ENCODE results near the gene GAPT. TPM values are rescaled to one million over a fixed set of nuclear protein-coding genes. Genes with fewer than 3 reads are reported as not detected.

GAPT gene
- total and polyA plus RNA-seq, 3 donors from 2014 or later = 0.58 to 1.9 (median 0.62) TPM

- intact Hi-C loops (cut with DNase I; ENCODE audit: low total_unique reads) = no loop called here
- H3K36me3 ChIP-seq (ENCODE audit: low read depth, missing control alignments) = no peaks in the 10 kb centered on the region
- H3K4me3 ChIP-seq = no peak overlapping the region
- no peaks in the 10 kb centered on the region for H3K4me1 ChIP-seq
- no peaks in the 10 kb centered on the region for H3K27me3 ChIP-seq
- no peak for TF ChIP-seq POLR2A (IDR thresholded peaks at IDR 0.05)
- TF ChIP-seq CTCF (IDR thresholded peaks at IDR 0.05) = no peak
- H3K9me3 ChIP-seq = no peaks in the 10 kb centered on the region
- no peak for DNase-seq
- WGBS, 2 donors = 74 to 75% methylated on average over 3 of the region's 3 CpGs
- no peak overlapping the region for H3K27ac ChIP-seq
Measured at GRCh38 chr5:58504766-58505165, 13.5 kb downstream of the GAPT start.

- intact Hi-C loops (cut with DNase I; ENCODE audit: low total_unique reads) = no loop called here
- H3K27me3 ChIP-seq = no peaks in the 10 kb centered on the region
- WGBS, 2 donors = 77 to 84% methylated on average over 3 of the region's 3 CpGs
- H3K9me3 ChIP-seq = no peaks in the 10 kb centered on the region
- no peak for DNase-seq
- H3K4me3 ChIP-seq = no peak overlapping the region
- TF ChIP-seq POLR2A (IDR thresholded peaks at IDR 0.05) (no peak), CTCF (IDR thresholded peaks at IDR 0.05) (no peak)
- no peaks in the 10 kb centered on the region for H3K36me3 ChIP-seq (ENCODE audit: low read depth, missing control alignments)
- H3K4me1 ChIP-seq = no peaks in the 10 kb centered on the region
- no peak overlapping the region for H3K27ac ChIP-seq
Measured at GRCh38 chr5:58505502-58505901, 14.3 kb downstream of the GAPT start.

- TF ChIP-seq POLR2A (IDR thresholded peaks at IDR 0.05) (no peak), CTCF (IDR thresholded peaks at IDR 0.05) (no peak)
- H3K4me1 ChIP-seq = no peaks in the 10 kb centered on the region
- DNase-seq = no peak
- H3K27me3 ChIP-seq = no peaks in the 10 kb centered on the region
- H3K4me3 ChIP-seq = no peak overlapping the region
- no peak overlapping the region for H3K27ac ChIP-seq
- 74 to 76% methylated on average over 2 of the region's 2 CpGs for WGBS, 2 donors
- intact Hi-C loops (cut with DNase I; ENCODE audit: low total_unique reads) = no loop called here
- no peaks in the 10 kb centered on the region for H3K36me3 ChIP-seq (ENCODE audit: low read depth, missing control alignments)
- H3K9me3 ChIP-seq = no peaks in the 10 kb centered on the region
Measured at GRCh38 chr5:58505971-58506640, 14.9 kb downstream of the GAPT start.

- H3K4me1 ChIP-seq = no peaks in the 10 kb centered on the region
- intact Hi-C loops (cut with DNase I; ENCODE audit: low total_unique reads) = no loop called here
- no peak for DNase-seq
- no peaks in the 10 kb centered on the region for H3K36me3 ChIP-seq (ENCODE audit: low read depth, missing control alignments)
- H3K4me3 ChIP-seq = no peak overlapping the region
- TF ChIP-seq CTCF (IDR thresholded peaks at IDR 0.05) = no peak
- TF ChIP-seq POLR2A (IDR thresholded peaks at IDR 0.05) = no peak
- 68 to 74% methylated on average over 4 of the region's 4 CpGs for WGBS, 2 donors
- H3K27me3 ChIP-seq = no peaks in the 10 kb centered on the region
- H3K9me3 ChIP-seq = no peaks in the 10 kb centered on the region
- H3K27ac ChIP-seq = no peak overlapping the region
Measured at GRCh38 chr5:58507715-58508114, 16.5 kb downstream of the GAPT start.

- Histone ChIP-seq H3K27me3 (no peaks in the 10 kb centered on the region), H3K4me1 (no peaks in the 10 kb centered on the region), H3K27ac (no peak overlapping the region), H3K36me3 (ENCODE audit: low read depth, missing control alignments) (no peaks in the 10 kb centered on the region), H3K4me3 (no peak overlapping the region), H3K9me3 (no peaks in the 10 kb centered on the region)
- TF ChIP-seq CTCF (IDR thresholded peaks at IDR 0.05) (no peak), POLR2A (IDR thresholded peaks at IDR 0.05) (no peak)
- no peak for DNase-seq
- intact Hi-C loops (cut with DNase I; ENCODE audit: low total_unique reads) = no loop called here
Measured at GRCh38 chr5:58517198-58517597, 26.0 kb downstream of the GAPT start.
